Stimulated activated CD8-positive, alpha-beta memory T cell treated with anti-CD3 and anti-CD28 coated beads, Interleukin-4, amount 100 ng/mL, for 24 hours (primary cell): Measurements from ENCODE around the gene B4GALNT4.
"Not testable (repeated sequence)": the region's sequence is repeated elsewhere in the genome, so short reads cannot be mapped to it uniquely, and the experiment has no call there.

Experiments used
- DNase-seq: peaks from one replicate; pipeline ENCODE4 v3.0.0-alpha.2; 2020; ENCODE audit warnings: low read depth

The B4GALNT4 gene

DNA sequence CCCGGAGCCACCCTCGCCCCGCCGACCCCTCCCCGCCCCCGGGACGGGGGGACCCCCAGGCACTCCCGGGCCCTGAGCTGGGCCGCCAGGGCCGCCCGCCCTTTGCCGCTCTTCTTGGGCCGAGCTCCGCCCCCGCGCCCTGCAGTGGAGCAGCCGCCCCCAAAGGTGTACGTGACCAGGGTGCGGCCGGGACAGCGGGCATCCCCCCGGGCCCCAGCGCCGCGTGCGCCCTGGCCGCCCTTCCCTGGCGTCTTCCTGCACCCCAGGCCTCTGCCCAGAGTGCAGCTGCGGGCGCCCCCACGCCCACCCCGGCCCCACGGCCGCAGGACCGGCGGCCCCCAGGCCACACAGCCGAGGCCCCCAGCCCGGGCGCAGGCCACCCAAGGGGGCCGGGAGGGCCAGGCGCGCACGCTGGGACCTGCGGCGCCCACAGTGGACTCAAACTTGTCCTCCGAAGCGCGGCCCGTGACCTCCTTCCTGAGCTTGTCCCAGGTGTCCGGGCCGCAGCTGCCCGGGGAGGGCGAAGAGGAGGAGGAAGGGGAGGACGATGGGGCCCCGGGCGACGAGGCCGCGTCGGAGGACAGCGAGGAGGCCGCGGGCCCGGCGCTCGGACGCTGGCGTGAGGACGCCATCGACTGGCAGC, 7.4 kb downstream of the B4GALNT4 start:
- DNase-seq = no peak

- no peak for DNase-seq
These were observed 8.0 kb downstream of the B4GALNT4 start for GRCh38 chr11:377174-377865.

- no peak for DNase-seq
These were observed 8.7 kb downstream of the B4GALNT4 start for GRCh38 chr11:377883-378500.

DNA sequence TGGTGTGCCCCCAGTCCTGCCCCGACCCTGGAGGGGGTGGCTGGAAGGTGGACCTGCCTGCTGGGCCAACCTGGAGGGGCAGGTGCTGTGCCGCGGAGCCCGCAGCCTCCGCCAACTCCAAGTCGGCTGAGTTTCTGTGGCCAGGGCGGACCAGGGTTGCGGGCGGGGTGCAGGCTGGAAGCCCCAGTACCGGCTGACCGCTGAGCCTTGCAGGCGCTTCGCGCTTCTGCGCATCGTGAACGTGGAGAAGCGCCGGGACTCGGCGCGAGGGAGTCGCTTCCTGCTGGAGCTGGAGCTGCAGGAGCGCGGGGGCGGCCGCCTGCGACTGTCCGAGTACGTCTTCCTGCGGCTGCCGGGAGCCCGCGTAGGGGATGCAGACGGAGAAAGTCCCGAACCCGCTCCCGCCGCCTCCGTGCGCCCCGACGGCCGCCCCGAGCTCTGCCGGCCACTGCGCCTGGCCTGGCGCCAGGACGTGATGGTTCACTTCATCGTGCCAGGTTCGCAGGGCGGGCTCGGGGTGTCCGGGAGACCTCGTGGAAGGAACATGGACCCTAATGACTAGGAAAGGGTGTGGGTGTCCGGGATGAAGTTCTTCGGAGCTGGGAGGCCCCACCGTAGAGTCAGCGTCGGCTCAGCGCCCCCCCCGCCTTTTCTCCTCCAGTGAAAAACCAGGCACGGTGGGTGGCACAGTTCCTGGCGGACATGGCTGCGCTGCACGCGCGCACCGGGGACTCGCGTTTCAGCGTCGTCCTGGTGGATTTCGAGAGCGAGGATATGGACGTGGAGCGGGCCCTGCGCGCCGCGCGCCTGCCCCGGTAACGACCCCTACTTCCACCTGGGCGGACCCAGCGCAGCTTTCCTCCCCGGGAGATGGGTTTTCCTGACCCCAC, 10.2 kb downstream of the B4GALNT4 start:
- no peak for DNase-seq

GRCh38 chr11:380095-380480, 10.8 kb downstream of the B4GALNT4 start:
- no peak for DNase-seq

- no peak for DNase-seq
These were observed 11.2 kb downstream of the B4GALNT4 start for GRCh38 chr11:380491-380890.

DNA sequence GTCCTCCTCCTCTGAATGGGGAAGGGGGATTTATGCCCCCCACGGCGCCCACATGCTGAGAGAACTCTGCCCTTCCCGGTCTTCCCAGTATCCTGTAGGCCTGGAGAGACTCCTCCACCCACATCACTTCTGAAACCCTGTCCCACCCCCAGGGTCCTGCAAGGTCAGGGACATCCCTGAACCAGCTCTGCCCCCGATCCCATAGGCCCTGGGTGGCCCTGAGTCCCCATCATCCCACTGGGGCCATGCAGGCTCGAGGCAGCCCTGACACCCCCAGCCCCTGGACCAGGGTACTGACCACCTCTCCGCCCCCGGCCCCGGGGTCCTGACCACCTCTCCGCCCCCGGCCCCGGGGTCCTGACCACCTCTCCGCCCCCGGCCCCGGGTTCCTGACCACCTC, 11.7 kb downstream of the B4GALNT4 start:
- DNase-seq = no peak

DNA sequence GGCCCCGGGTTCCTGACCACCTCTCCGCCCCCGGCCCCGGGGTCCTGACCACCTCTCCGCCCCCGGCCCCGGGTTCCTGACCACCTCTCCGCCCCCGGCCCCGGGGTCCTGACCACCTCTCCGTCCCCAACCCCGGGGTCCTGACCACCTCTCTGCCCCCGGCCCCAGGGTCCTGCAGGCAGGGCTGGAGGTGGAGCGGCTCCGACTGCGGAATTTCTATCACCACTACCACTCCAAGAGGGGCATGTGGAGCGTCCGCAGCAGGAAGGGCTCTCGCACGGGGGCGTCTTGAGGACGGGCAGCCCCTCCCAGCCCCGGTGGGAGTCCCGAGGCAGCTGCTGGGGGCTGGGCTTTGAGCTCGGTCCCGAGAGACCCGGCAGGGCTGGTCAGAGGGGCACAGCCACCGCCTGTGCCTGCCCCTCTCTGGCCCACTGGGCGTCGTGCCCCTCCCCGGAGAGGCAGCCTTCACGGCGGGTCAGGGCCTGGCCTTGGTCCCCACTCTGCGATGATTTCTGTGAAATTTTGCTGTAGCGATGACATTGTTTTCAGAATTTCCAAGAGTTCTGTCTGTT, 12.3 kb downstream of the B4GALNT4 start:
- DNase-seq = no peak

GRCh38 chr11:382081-382629, 12.9 kb downstream of the B4GALNT4 start:
- no peak for DNase-seq

DNA sequence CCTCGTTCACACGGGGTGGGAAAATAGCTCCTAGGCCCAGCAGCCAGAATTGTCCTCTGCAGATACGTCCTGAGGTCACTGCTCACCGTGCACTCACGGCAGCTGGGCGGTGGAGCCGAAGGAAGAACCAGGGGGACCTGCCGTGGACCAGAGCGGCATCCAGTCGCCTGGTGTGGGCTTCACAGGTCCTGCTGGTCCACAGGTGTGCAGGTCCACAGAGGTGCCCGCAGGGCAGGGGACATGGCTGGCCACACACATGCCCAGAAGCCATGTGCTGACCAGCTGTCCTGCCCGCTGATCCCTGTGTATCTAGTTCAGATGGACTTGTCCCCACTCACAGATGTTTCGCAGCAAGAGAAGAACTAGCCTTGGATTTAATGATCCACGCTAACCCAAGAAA, 14.1 kb downstream of the B4GALNT4 start:
- DNase-seq = no peak

GRCh38 chr11:384511-384910, 15.2 kb downstream of the B4GALNT4 start:
- no peak for DNase-seq

GRCh38 chr11:385594-386351, 16.5 kb downstream of the B4GALNT4 start:
- DNase-seq = no peak

DNA sequence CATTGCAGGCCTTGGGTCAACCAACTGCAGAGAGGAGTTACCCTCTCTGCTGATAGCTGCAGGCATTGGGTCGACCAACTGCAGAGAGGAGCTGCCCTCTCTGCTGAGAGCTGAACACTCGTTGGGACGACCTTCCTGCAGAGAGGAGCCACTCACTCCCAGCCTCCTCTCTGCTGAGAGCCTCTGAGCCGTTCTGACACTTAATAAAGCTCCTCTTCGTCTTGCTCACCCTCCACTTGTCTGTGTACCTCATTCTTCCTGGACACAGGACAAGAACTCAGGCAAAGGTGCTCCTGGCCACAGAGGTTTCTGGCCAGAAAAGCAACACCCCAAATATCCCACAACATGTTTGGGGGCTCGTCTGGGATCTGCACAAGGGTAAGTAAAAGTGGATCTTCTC, 17.2 kb downstream of the B4GALNT4 start:
- no peak for DNase-seq

DNA sequence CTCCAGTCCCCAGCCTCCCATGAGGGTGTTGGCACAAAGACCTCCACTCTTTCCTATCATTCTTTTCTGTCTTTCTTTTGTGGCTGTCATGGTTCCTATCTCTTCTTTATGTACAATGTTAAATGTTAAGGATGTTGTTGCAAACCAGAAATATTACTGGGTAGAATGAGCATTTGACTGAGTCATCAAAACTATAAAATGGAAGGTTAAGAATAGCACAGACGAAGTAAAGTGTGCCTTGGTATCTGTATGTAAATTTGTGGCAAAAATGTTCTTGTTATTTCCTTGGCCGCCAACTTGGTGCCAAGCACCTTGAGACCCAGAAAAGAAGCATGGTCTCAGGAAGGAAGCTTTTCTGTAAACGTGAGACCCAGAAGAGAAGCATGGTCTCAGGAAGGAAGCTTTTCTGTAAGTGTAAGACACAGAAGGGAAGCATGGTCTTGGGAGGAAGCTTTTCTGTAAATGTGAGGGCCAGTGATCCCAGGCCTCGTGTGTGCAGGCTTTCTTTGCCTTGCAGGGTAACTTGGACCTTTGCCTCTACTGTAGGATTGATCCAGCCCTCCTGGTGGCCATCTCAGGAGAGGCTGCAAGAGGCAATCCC, 18.0 kb downstream of the B4GALNT4 start:
- DNase-seq = no peak

DNA sequence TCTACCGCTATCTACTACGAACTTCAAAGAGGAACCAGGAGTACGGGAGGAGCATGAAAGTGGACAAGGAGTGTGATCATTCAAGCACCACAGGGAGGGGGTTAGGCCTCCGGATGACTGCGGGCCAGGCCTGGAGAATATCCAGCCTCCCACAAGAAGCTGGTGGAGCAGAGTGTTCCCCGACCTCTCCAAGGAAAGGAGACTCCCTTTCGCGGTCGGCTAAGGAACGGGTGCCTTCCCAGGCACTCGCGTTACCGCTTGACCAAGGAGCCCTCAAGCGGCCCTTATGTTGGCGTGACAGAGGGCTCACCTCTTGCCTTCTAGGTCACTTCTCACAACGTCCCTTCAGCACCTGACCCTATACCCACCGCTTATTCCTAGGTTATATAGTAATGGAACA, 20.1 kb downstream of the B4GALNT4 start:
- not testable (repeated sequence) for DNase-seq

GRCh38 chr11:390175-390574, 20.9 kb downstream of the B4GALNT4 start:
- no peak for DNase-seq

- no peak for DNase-seq
These were observed 22.1 kb downstream of the B4GALNT4 start for GRCh38 chr11:391117-392017.

DNA sequence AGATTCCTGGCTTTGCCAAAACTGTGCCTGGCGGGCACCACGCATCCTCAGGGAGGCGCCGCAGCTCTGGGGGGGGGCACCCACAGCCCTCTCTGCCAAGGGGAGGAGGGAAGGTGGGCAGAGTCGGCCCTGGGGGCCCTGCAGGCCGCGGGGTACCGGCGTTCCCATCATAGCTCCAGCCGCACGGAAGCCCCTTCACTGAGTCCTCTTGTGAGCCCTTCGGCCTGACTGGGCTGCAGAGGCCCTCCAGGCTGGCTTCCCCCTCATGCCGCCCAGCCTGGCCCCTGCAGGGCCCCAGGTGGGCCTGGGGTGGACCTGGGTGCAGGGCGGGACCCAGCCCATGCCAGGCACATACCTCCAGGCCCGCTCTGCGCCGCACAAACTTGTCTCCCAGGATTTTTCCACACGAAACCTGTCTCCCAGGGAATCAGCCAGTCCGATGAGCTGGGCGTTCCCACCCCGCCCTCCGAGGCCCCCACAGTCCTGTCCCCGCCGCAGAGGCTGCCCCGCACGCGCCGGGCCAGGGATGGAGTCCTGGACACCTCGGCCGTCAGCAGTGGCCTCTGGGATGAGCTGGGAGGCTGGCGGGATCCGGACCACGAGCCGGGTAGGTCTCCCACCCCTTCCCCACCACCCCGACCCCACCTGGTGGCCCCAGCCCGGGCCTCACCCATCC, 22.9 kb downstream of the B4GALNT4 start:
- DNase-seq = no peak
